ENCODE results near the gene TFCP2L1. TPM values are rescaled to one million over a fixed set of nuclear protein-coding genes. Genes with fewer than 3 reads are reported as not detected.

Gene TFCP2L1
- polyA plus RNA-seq, 1 donor from 2014 or later: 11.5 TPM

Other genes with a start within 250 kb of the TFCP2L1 start
- not detected for gene RNU4ATAC, start 245.7 kb upstream of the TFCP2L1 start, polyA plus RNA-seq (ENCODE audit: insufficient read depth, low read depth, low replicate concordance)

All from brain (organoid and tissue), 1 donor.